ENCODE data around the gene DPP10. TPM values are rescaled to one million over a fixed set of nuclear protein-coding genes. Genes with fewer than 3 reads are reported as not detected.

DPP10 gene
- total RNA-seq, 1 experiment from 2014 or later, result not detected

GRCh38 chr2:114929225-114929624, 486.8 kb downstream of the DPP10 start:
- CTCF ChIA-PET, result no interaction called here
- H3K4me1 ChIP-seq (ENCODE audit: control insufficient read depth, insufficient read depth, low read length), result no peaks in the 10 kb centered on the region
- ATAC-seq (no peak), DNase-seq (ENCODE audit: low read depth, low spot score) (no peak)
- H3K36me3 ChIP-seq (ENCODE audit: control insufficient read depth, insufficient read depth, low read length), result no peaks in the 10 kb centered on the region
- no peaks in the 10 kb centered on the region for H3K9me3 ChIP-seq (ENCODE audit: control insufficient read depth, insufficient read depth, low read depth, low read length)
- no peak overlapping the region for H3K4me3 ChIP-seq (ENCODE audit: low read depth in 2 of 2, low read length in 2 of 2)
- TF ChIP-seq TCF7L2 (IDR thresholded peaks at IDR 0.05; ENCODE audit: low read depth, low read length), result no peak
- no peak for TF ChIP-seq POLR2AphosphoS5 (IDR thresholded peaks at IDR 0.05; ENCODE audit: low read depth, low read length)
- TF ChIP-seq SIN3A (IDR thresholded peaks at IDR 0.05; ENCODE audit: borderline replicate concordance, insufficient read depth, low read depth, low read length), result no peak
- no peak for TF ChIP-seq REST (IDR thresholded peaks at IDR 0.05; ENCODE audit: insufficient read depth in 1 of 2, low read depth in 2 of 2, low read length in 1 of 2)
- TF ChIP-seq, protein P1, sequence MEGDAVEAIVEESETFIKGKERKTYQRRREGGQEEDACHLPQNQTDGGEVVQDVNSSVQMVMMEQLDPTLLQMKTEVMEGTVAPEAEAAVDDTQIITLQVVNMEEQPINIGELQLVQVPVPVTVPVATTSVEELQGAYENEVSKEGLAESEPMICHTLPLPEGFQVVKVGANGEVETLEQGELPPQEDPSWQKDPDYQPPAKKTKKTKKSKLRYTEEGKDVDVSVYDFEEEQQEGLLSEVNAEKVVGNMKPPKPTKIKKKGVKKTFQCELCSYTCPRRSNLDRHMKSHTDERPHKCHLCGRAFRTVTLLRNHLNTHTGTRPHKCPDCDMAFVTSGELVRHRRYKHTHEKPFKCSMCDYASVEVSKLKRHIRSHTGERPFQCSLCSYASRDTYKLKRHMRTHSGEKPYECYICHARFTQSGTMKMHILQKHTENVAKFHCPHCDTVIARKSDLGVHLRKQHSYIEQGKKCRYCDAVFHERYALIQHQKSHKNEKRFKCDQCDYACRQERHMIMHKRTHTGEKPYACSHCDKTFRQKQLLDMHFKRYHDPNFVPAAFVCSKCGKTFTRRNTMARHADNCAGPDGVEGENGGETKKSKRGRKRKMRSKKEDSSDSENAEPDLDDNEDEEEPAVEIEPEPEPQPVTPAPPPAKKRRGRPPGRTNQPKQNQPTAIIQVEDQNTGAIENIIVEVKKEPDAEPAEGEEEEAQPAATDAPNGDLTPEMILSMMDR (IDR thresholded peaks at IDR 0.05), result no peak
- no peaks in the 10 kb centered on the region for H3K27me3 ChIP-seq (ENCODE audit: control insufficient read depth, insufficient read depth, low read length)
- BruUV-seq (replicated peaks), result no TSS peak
- no peak overlapping the region for H3K27ac ChIP-seq (ENCODE audit: low read length)
- POLR2A ChIA-PET, result no interaction called here
- intact Hi-C loops (cut with micrococcal nuclease; ENCODE audit: unreplicated experiment) (no loop called here), in situ Hi-C loops (cut with HindIII; ENCODE audit: low pct_unique_long_range_greater_than_20kb, low sequenced_read_pairs) (no loop called here)

GRCh38 chr2:114933671-114934241, 491.3 kb downstream of the DPP10 start:
- DNase-seq (ENCODE audit: low read depth, low spot score), result no peak
- TF ChIP-seq, protein P1 (IDR thresholded peaks at IDR 0.05), result no peak
- TF ChIP-seq TCF7L2 (IDR thresholded peaks at IDR 0.05; ENCODE audit: low read depth, low read length) (no peak), REST (IDR thresholded peaks at IDR 0.05; ENCODE audit: insufficient read depth in 1 of 2, low read depth in 2 of 2, low read length in 1 of 2) (no peak), SIN3A (IDR thresholded peaks at IDR 0.05; ENCODE audit: borderline replicate concordance, insufficient read depth, low read depth, low read length) (no peak), POLR2AphosphoS5 (IDR thresholded peaks at IDR 0.05; ENCODE audit: low read depth, low read length) (no peak)
- Histone ChIP-seq H3K4me1 (ENCODE audit: control insufficient read depth, insufficient read depth, low read length) (no peaks in the 10 kb centered on the region), H3K9me3 (ENCODE audit: control insufficient read depth, insufficient read depth, low read depth, low read length) (no peaks in the 10 kb centered on the region), H3K27me3 (ENCODE audit: control insufficient read depth, insufficient read depth, low read length) (no peaks in the 10 kb centered on the region), H3K4me3 (ENCODE audit: low read depth in 2 of 2, low read length in 2 of 2) (no peak overlapping the region), H3K27ac (ENCODE audit: low read length) (no peak overlapping the region), H3K36me3 (ENCODE audit: control insufficient read depth, insufficient read depth, low read length) (no peaks in the 10 kb centered on the region)
- ATAC-seq, result no peak
- POLR2A ChIA-PET, result no interaction called here
- intact Hi-C loops (cut with micrococcal nuclease; ENCODE audit: unreplicated experiment), result no loop called here
- CTCF ChIA-PET, result no interaction called here
- in situ Hi-C loops (cut with HindIII; ENCODE audit: low pct_unique_long_range_greater_than_20kb, low sequenced_read_pairs), result no loop called here
- BruUV-seq (replicated peaks), result no TSS peak
